Naive thymus-derived CD8-positive, alpha-beta T cell (primary cell): ENCODE measurements around the gene TNFAIP8L3. TPM values are rescaled to one million over a fixed set of nuclear protein-coding genes. Genes with fewer than 3 reads are reported as not detected.
"Not testable (repeated sequence)": the region's sequence is repeated elsewhere in the genome, so short reads cannot be mapped to it uniquely, and the experiment has no call there.

Experiments
- ATAC-seq, 2 donors: fragments of 150-1000 bp; cut with Tn5 transposase in 1 of 2; sonication (Bioruptor Pico), chemical (Tn5 transposase) in 1 of 2; 1 replicate in 1 of 2; 2 replicates in 1 of 2; pipeline ENCODE4 v1.10.0; 2021; ENCODE audit warnings: mild to moderate bottlenecking in 2 of 2, moderate library complexity in 2 of 2
- POLR2A ChIA-PET: fragments of 350-600 bp; sonication (Branson Sonifier 250); formaldehyde crosslinking; loops from one replicate; lab custom pipeline; 2021; ENCODE audit warnings: antibody characterized with exemption; lab: Charles Lee
- DNase-seq, 10 donors: peaks; one replicate each; pipeline versions ENCODE4 v3.0.0 to v3.0.0-alpha.2; 2020 to 2022
- H3K27ac Mint-ChIP-seq, 10 donors: one replicate each; pipeline ENCODE4 v1.8.0; 2020 to 2022; ENCODE audit warnings: mild to moderate bottlenecking in 10 of 10, mixed read lengths in 10 of 10, moderate library complexity in 4 of 10, inconsistent platforms in 1 of 10
- H3K27me3 Mint-ChIP-seq, 5 donors: one replicate each; pipeline ENCODE4 v1.8.0; 2021 to 2022; ENCODE audit warnings: mixed read lengths in 5 of 5
- H3K36me3 Mint-ChIP-seq, 3 donors: one replicate each; pipeline ENCODE4 v1.8.0; 2020 to 2022; ENCODE audit warnings: mixed read lengths in 3 of 3, mild to moderate bottlenecking in 2 of 3, inconsistent platforms in 1 of 3
- H3K4me1 Mint-ChIP-seq, 4 donors: one replicate each; pipeline ENCODE4 v1.8.0; 2021 to 2022; ENCODE audit warnings: mixed read lengths in 4 of 4
- H3K4me3 Mint-ChIP-seq, 10 donors: one replicate each; pipeline ENCODE4 v1.8.0; 2020 to 2022; ENCODE audit warnings: mild to moderate bottlenecking in 10 of 10, mixed read lengths in 10 of 10, moderate library complexity in 6 of 10, inconsistent platforms in 1 of 10
- H3K9me3 Mint-ChIP-seq, 9 donors: one replicate each; pipeline ENCODE4 v1.8.0; 2020 to 2022; ENCODE audit warnings: mixed read lengths in 9 of 9, mild to moderate bottlenecking in 3 of 9, inconsistent platforms in 1 of 9, moderate library complexity in 1 of 9
- polyA plus RNA-seq, 3 donors: library from polyadenylated mRNA; unstranded; fragments of 300-500 nt; fragmentation: Illumina TruSeq; gene quantifications; one replicate each; pipeline ENCODE4 v1.2.3, GENCODE V29; 2021
- total RNA-seq, 8 experiments: library from RNA in 2 of 8; stranded (reverse) in 2 of 8; gene quantifications; one replicate each; pipeline ENCODE4 v1.2.3 and lab custom pipeline; 2021 to 2026

TNFAIP8L3 gene
- total RNA-seq = not detected
- polyA plus RNA-seq = not detected
- total RNA-seq (lab: John Stamatoyannopoulos, UW) = 0 to 0.17 (median 0) reads per million in 6 experiments

DNA sequence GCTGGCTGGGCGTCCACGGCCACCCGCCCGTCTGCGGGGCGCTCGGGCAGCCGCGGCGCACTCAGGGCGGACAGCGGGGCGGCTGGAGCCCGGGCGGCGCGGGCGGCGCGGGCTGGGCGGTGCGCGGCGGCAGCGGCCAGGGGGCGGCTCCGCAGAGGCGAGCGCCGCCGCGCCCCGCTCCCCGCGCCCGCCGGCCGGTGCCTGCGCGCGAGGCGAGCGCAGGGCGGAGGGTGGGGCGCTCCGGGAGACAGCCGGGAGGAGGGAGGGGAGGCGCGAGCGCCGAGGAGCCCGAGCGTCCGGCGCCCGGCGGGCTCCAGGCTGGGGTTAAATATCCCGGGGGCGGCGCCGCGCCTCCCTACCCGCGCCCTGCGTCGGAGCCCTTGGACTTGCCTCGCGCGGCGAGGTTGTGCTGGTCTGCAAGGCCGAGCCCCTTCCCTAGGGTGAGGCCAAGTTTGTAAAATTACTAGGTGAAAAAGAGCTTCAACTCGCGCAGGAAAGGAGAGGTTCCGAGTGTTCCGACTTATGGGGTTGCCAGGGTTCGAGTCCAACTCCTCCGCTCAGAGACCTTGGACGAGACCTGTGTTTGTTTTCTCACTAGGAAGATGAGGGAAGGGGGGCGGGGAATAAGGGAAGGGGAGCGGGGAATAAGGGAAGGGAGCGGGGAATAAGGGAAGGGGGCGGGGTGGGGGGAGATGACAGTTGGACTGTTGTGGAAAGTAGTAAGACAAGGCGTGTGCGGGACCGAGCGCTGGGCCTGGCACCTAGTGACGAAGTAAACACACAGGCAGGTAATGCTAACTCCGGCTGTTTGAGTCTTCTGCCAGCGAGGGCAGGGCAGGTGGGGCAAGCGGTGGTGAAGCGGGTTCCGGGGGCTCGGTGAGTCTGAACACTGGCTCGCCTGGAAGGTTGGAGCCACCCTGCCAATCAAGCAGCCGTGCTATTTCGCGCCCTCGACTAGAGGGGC is at the start of gene TNFAIP8L3:
TSS of gene TNFAIP8L3 (minus strand) at position 301 of the 964 bp plus-strand sequence. CDS start 311 bp downstream, outside the sequence.
- DNase-seq = no peak
- H3K36me3 Mint-ChIP-seq = peaks cover 0 to 2% (median 0%) of the 10 kb centered on the region in 3 donors
- POLR2A ChIA-PET = no interaction called here
- peak within 1 kb of the TSS in 1 of 10 donors; percentile 11 for H3K27ac Mint-ChIP-seq
- H3K27me3 Mint-ChIP-seq = peaks cover 40 to 76% (median 58%) of the 10 kb centered on the region in 5 donors
- ATAC-seq = peak in 1 of 2 donors; percentile 17
- H3K4me3 Mint-ChIP-seq = peak within 1 kb of the TSS in 8 of 10 donors; percentile 30 to 75 (median 57)
- H3K9me3 Mint-ChIP-seq = no peaks in the 10 kb centered on the region
- peaks cover 1 to 13% (median 8%) of the 10 kb centered on the region in 4 donors for H3K4me1 Mint-ChIP-seq

GRCh38 chr15:51144021-51144532 is 49.4 kb upstream of the TNFAIP8L3 start:
- H3K27ac Mint-ChIP-seq = peak overlapping the region in 1 of 10 donors; percentile 25
- ATAC-seq = no peak
- no peak overlapping the region for H3K4me3 Mint-ChIP-seq
- no peaks in the 10 kb centered on the region for H3K4me1 Mint-ChIP-seq
- H3K36me3 Mint-ChIP-seq = peaks cover 0 to 3% (median 0%) of the 10 kb centered on the region in 3 donors
- H3K9me3 Mint-ChIP-seq = peaks cover 0 to 18% (median 6%) of the 10 kb centered on the region in 9 donors
- POLR2A ChIA-PET = no interaction called here
- no peak for DNase-seq
- peaks cover 13 to 25% (median 14%) of the 10 kb centered on the region in 5 donors for H3K27me3 Mint-ChIP-seq

DNA sequence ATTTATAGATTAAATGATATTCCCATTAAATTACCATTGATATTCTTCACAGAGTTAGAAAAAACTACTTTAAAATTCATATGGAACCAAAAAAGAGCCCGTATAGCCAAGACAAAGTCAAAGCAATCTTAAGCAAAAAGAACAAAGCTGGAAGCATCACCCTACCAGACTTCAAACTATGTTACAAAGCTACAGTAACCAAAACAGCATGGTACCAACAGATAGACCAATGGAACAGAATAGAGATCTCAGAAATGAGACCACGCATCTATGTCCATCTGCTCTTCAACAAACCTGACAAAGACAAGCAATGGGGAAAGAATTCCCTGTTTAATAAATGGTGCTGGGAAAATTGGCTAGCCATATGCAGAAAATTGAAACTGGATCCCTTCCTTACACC is 45.6 kb upstream of the TNFAIP8L3 start:
- DNase-seq, ATAC-seq, H3K36me3 Mint-ChIP-seq, H3K4me3 Mint-ChIP-seq, POLR2A ChIA-PET, H3K4me1 Mint-ChIP-seq, H3K27ac Mint-ChIP-seq: not testable (repeated sequence)
- peaks cover 0 to 13% (median 7%) of the 10 kb centered on the region in 5 donors for H3K27me3 Mint-ChIP-seq
- peaks cover 0 to 20% (median 6%) of the 10 kb centered on the region in 9 donors for H3K9me3 Mint-ChIP-seq

- POLR2A ChIA-PET = no interaction called here
- Mint-ChIP-seq H3K27ac (no peak overlapping the region), H3K36me3 (peaks cover 0 to 3% (median 0%) of the 10 kb centered on the region in 3 donors), H3K4me1 (no peaks in the 10 kb centered on the region), H3K9me3 (peaks cover 0 to 20% (median 6%) of the 10 kb centered on the region in 9 donors), H3K27me3 (peaks cover 0 to 13% (median 5%) of the 10 kb centered on the region in 5 donors), H3K4me3 (no peak overlapping the region)
- ATAC-seq = no peak
- no peak for DNase-seq
Measured at GRCh38 chr15:51139091-51139490, 44.4 kb upstream of the TNFAIP8L3 start.

DNA sequence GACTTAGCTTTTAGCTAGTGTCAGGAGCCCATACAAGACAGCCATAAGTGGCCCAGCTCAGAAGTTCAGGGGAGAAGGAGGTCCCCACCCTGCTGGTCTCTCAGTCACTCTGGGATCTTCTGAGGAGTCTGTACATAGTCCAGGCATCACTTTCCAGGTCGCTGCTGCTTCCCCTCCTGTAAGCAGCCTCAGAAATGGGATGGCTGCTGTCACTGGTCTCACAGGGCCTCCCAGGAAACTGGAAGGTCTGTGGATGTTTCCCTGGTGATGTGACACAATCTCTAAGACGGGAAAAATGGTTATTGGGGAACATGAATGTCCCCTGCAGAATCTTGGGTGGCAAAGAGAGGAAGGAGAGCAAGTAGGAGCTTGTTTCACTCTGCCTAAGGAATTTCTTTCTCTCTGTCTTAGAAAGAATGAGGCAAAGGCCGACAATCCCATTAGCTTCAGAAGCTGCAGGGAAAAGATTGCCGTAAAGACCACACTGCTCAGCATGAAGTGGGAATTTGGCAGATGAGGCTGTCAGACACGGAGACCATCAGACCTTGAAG is 43.2 kb upstream of the TNFAIP8L3 start:
- H3K27ac Mint-ChIP-seq = no peak overlapping the region
- ATAC-seq (no peak), DNase-seq (no peak)
- peaks cover 0 to 3% (median 0%) of the 10 kb centered on the region in 3 donors for H3K36me3 Mint-ChIP-seq
- peaks cover 0 to 18% (median 6%) of the 10 kb centered on the region in 9 donors for H3K9me3 Mint-ChIP-seq
- POLR2A ChIA-PET = no interaction called here
- no peaks in the 10 kb centered on the region for H3K4me1 Mint-ChIP-seq
- H3K4me3 Mint-ChIP-seq = no peak overlapping the region
- H3K27me3 Mint-ChIP-seq = peaks cover 0 to 9% (median 4%) of the 10 kb centered on the region in 5 donors

- POLR2A ChIA-PET = no interaction called here
- Mint-ChIP-seq H3K4me3 (peak overlapping the region in 1 of 10 donors; percentile 16), H3K27me3 (peaks cover 0 to 7% (median 6%) of the 10 kb centered on the region in 5 donors), H3K27ac (no peak overlapping the region), H3K9me3 (peaks cover 0 to 18% (median 6%) of the 10 kb centered on the region in 9 donors), H3K4me1 (no peaks in the 10 kb centered on the region), H3K36me3 (peaks cover 0 to 3% (median 0%) of the 10 kb centered on the region in 3 donors)
- ATAC-seq = no peak
- DNase-seq = no peak
Measured at GRCh38 chr15:51137024-51137423, 42.3 kb upstream of the TNFAIP8L3 start.

GRCh38 chr15:51135276-51135675 is 40.6 kb upstream of the TNFAIP8L3 start:
- POLR2A ChIA-PET = no interaction called here

GRCh38 chr15:51134416-51135199 is 39.9 kb upstream of the TNFAIP8L3 start:
- Mint-ChIP-seq H3K36me3 (no peaks in the 10 kb centered on the region), H3K27ac (no peak overlapping the region), H3K4me1 (no peaks in the 10 kb centered on the region), H3K27me3 (peaks cover 0 to 15% (median 4%) of the 10 kb centered on the region in 5 donors), H3K4me3 (no peak overlapping the region), H3K9me3 (peaks cover 0 to 5% (median 0%) of the 10 kb centered on the region in 9 donors)
- ATAC-seq (no peak), DNase-seq (no peak)
- POLR2A ChIA-PET = no interaction called here

More at GRCh38 chr15:51135276-51135675, 40.6 kb upstream of the TNFAIP8L3 start:
- no peaks in the 10 kb centered on the region for H3K4me1 Mint-ChIP-seq
- no peak overlapping the region for H3K27ac Mint-ChIP-seq
- no peak overlapping the region for H3K4me3 Mint-ChIP-seq
- ATAC-seq (no peak), DNase-seq (no peak)
- peaks cover 0 to 9% (median under 1%) of the 10 kb centered on the region in 9 donors for H3K9me3 Mint-ChIP-seq
- peaks cover 0 to 12% (median 4%) of the 10 kb centered on the region in 5 donors for H3K27me3 Mint-ChIP-seq
- H3K36me3 Mint-ChIP-seq = no peaks in the 10 kb centered on the region

DNA sequence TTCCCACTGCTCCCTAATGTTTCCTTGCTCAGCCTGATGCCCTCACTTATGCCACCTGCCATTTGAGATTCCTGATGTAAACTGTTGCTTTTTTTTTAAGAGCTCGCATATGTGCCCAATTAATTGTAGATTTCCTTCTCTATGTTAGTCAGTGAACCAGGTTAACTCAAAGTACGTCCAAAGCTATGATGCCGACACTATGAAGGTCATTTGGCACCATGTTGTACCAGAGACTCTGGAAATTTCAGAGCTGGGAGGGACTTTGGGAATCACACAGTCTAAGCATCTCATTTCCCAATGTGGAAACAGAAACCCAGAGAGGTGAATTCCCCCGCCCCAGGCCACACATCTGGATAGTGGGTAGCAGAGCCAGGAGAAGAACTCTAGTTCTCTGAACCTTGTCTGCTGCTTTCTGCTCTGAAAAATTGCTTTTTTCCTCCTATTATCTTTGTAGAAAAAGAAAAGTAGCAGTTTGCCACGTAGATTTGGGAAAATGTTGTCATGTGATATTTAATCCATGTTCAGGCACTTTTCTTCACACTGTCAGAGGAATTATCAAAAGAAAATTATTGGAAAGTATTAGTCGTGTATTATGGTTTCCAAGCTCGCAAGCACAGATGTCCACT is 38.5 kb upstream of the TNFAIP8L3 start:
- peaks cover 0 to 2% (median 0%) of the 10 kb centered on the region in 9 donors for H3K9me3 Mint-ChIP-seq
- H3K27me3 Mint-ChIP-seq = peaks cover 0 to 15% (median 9%) of the 10 kb centered on the region in 5 donors
- H3K27ac Mint-ChIP-seq = no peak overlapping the region
- no peak for ATAC-seq
- POLR2A ChIA-PET = no interaction called here
- H3K4me1 Mint-ChIP-seq = no peaks in the 10 kb centered on the region
- no peak for DNase-seq
- no peaks in the 10 kb centered on the region for H3K36me3 Mint-ChIP-seq
- H3K4me3 Mint-ChIP-seq = no peak overlapping the region

- ATAC-seq (no peak), DNase-seq (no peak)
- Mint-ChIP-seq H3K27me3 (peaks cover 3 to 17% (median 10%) of the 10 kb centered on the region in 5 donors), H3K36me3 (no peaks in the 10 kb centered on the region), H3K4me3 (no peak overlapping the region), H3K4me1 (no peaks in the 10 kb centered on the region), H3K27ac (no peak overlapping the region), H3K9me3 (peaks cover 0 to 2% (median 0%) of the 10 kb centered on the region in 9 donors)
- POLR2A ChIA-PET = no interaction called here
Measured at GRCh38 chr15:51132384-51133139, 37.9 kb upstream of the TNFAIP8L3 start.

- Mint-ChIP-seq H3K27ac (no peak overlapping the region), H3K9me3 (peaks cover 0 to 2% (median 0%) of the 10 kb centered on the region in 9 donors), H3K4me3 (no peak overlapping the region), H3K27me3 (peaks cover 11 to 22% (median 13%) of the 10 kb centered on the region in 5 donors), H3K36me3 (no peaks in the 10 kb centered on the region), H3K4me1 (no peaks in the 10 kb centered on the region)
- POLR2A ChIA-PET = no interaction called here
- DNase-seq (no peak), ATAC-seq (no peak)
Measured at GRCh38 chr15:51131596-51132290, 37.0 kb upstream of the TNFAIP8L3 start.
